GM19468 (cell line): ENCODE results near the gene TFCP2L1.

Source experiments
- ATAC-seq: cut with Tn5 transposase; IDR thresholded peaks from one replicate; pipeline ENCODE4 v1.9.1; 2021; ENCODE audit warnings: mild to moderate bottlenecking, moderate library complexity, moderate number of reproducible peaks; ENCODE audit not compliant: unreplicated experiment; ENCODE audit errors: extremely low read depth

The TFCP2L1 gene

DNA sequence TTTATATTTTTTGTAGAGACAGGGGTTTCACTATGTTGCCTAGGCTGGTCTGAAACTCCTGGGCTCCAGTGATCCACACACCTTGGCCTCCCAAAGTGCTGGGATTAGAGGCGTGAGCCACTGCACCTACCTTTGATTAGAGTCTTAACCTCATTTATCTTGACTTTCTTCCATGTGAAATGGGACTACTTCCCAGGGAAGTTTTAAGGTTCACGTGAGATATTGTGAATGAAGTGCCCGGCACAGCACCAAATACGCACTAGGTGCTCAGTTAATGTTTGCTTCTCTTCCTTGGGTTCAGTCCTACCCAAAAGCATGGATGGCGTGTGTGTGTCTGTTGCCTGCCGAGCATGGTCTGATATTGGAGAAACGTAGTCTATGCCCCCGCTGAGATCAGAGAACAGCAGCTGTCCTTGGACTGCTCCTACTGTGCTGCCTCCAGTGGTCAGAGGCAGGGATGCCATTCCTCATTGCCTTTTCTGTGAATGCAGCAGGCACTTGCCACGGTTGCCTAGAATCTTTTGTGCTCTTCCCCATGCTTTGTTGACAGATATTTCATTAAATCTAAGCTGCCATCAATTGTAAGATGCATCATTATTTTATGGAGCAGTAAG, 12.3 kb upstream of the TFCP2L1 start:
- ATAC-seq, result no peak

DNA sequence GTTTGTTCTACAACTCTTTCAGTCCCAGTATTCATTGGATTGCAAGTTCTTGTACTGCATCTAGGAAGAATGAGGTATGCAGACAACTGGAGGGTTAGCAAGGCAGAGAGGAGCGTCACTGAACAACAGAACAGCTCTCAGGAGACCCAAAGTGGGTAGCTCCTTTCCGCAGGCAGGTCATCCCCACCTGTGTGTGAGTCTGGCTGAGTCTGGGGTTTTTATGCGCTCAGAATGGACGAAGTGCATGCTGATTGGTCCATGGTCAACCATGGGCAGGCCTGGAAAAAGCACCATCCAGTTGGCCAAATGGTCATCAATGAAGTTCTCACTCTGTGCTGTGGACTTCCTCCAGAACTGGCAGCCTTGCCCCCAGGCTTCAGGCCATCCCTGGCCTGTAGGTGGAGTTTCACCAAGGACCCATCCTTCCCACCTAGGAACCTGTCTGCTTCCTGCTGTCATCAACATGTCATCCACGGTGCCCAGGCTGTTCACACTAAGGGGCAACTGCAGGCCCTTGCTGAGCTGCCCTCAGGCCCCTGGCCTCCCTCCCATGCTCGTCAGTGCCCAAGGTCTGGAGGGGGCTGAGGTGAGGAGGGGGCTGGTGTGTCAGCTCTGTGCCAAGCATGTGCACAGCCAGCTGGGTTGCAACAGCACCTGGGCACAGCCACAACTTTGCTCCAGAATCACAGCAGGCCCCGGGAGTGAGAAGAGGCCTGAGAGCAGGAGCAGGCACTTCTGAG, 11.1 kb upstream of the TFCP2L1 start:
- no peak for ATAC-seq

DNA sequence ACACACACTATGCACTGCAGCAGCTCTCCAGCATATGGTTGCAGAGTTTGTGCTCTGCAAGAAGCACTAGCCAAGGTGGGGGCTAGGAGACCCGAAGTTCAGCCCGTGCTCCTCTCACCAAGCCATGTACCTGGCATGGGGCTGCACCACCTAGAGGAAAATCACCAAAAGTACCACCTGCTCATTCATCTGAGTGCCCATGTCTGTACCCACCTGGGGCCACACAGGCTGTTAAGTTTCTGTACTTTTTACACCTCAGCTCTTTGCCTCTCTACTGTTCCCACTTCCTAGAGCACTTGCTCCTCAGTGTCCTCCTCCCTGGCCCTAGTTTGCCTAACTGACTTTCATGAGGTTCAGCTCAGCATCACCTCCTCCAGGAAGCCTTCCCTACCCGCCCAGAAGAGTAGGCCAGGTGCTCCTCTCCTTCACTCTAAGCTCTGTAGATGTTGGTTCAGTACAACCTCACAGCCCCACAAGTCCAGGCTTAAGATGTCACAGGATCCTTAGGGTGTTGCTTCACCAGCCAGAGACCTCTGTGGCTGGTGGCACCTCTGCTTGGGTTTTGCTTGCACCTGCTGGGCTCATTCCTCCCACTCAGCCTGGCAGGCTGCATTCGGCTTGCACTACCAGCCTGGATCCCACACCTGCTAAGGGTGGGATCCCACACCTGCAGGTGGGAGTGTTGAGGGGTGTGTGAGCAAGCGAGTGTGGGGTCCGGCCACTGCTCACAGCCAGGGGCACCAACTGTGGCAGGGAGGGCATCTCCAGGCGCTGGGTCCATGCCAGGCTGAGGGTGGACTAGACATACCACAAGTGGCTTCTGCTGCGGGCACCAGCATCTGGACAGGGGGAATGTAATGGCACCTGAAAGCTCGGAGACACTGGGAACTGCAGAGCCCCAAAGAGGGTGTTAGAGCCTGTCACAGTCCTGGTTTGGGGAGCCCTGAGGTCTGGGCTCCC, 10.2 kb upstream of the TFCP2L1 start:
- no peak for ATAC-seq

DNA sequence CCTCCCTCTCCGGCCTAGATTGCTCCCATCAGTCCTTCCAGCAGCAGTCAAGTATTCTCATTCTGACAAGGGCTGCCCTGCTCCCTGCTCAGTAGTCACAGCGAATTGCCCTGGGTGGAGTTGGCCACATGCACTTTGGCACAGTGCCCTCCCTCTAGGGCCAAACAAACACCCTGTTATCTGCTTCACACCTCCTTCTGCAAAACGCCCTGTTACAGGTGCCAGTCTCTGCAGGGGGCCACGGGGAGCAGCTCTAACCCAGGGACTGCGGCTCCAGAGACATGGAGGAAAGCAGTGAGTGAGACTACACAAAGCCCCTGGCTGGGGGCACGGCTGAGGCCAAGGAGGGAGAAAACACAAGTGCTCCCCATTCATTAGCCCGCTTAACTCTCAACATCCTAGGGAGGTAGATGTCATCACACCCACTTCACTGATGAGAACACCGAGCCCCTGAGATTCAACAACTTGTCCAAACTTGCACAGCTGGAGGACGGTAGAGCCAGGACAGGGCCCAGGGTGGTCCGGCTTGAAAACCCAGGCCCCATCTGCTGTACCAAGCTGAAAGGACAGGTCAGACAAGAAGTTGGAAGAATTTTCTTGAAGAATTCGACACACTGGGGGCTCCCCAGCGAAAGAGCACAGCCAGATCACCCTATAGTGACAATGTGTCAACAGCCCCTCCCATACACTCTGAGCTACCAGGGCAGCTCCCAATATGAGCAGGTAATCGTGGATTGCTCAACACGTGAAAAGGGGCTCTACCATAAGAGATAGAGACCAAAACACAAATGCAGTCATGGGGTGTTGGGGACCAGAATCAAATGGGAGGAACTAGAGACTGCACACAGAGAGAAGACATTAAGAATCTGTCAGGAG, 8.7 kb upstream of the TFCP2L1 start:
- ATAC-seq, result no peak

DNA sequence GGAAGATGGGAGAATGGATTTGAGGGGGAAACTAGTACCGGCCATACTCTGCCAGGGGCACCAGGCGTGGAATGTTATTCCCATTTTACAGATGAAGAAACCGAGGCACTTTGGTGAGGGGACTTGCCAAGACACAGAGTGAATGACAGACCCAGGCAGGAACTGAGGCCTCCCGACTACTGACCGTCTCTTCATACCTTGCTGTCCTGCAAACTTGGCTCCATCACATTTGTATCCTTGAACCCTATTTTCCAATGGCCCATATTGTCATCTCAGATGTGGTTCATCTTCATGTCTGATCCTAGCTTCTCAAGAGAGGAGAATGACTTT, 6.2 kb upstream of the TFCP2L1 start:
- no peak for ATAC-seq

DNA sequence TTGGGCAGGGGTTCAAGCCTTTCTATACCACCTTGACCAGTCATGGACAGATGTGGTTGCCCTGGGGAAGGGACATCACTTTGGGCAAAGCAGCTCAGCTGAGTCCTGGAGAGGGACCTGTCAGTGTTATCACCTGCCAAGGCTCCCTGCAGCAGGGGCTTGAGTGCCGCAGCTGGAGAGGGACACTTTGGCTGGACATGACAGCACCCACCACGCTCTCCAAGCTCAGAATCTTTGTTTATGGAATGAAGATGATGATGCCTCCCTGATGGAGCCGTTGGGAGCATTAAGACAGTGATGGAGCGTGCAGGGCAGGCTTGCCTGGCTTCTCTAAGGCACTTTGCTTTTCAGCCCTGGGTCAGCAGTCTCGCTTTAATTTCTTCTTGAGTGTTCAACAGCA, 4.3 kb upstream of the TFCP2L1 start:
- no peak for ATAC-seq

DNA sequence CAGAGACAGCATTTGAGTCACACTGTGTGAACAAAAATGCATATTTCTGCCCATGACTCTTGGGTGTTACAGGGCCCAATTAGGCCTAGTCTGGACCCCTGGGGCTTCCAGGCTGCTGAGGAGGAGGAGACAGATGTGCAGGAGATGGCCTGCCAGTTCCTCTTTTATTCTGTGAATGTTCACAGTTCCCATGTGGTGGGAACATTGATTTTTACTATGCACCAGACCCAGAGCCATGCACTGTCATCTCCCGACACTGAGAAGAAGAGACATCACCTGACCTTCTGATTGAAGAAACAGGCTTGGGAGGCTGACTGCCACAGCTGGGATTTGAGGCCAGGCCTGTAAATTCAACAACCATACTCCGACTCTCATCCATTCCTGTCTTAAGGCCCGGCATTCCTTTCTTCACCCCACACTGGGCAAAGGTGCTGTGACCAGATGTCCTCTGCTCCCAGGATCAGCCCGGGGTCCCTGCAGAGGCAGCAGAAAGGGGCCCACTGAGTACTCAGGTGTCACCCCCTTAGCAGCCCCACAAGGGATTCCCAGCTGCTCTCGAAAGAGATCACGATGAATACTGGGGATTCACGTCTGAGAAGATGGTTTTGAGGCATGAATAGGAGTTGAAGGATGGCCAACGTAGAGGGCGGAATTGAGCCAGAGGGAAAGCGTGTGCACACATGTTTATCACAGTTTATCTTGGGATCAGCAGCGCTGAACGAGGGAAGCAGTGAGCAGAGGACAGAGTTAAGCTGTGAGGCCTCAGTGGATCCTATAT, 3.6 kb upstream of the TFCP2L1 start:
- no peak for ATAC-seq

DNA sequence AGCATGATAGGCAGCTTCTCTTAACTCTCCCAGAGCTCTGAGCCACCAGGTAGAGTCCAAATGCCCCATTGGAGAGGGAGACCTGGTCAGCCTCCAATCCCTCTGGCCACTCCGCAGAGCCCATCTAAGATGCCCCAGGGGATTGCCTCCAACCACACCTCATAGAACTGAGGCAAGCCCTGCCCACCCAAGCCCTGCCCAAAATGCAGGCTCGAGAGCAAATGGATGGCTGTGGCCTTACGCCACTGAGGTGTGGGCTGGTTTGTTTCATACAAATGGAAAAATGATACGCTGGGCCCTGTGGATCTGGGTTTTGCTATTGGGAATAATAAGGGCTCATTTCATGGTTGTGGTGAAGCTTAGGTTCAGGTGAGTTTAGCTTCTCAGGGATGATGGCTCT, 3.0 kb upstream of the TFCP2L1 start:
- ATAC-seq, result no peak

DNA sequence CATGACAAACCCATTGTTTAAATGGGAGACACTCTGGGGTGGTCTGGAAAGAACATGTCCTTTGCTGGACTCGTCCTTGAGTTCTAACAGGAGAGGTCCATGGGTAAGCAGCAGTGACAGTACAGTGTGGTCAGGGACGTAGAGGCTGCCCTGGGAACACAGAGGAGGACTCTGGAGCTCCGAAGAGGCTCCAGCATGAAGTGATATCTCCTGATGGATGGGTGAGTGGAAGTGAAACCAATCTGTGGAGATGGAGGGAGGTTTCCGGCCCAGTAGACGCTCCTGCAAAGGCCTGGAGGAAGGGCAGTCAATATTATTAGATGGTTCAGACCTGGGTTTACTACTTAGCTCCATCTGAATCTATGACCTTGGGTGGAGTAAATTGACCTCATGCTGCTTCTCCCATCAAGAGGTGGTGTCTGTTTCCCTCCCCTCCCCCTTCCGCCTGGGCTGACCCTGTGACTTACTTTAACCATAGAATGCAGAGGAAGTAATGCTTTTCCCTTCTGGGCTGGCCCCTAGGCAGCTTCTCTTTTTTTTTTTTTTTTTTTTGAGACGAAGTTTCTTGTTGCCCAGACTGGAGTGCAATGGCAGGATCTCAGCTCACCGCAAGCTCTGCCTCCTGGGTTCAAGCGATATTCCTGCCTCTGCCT, 2.3 kb upstream of the TFCP2L1 start:
- ATAC-seq, result no peak

DNA sequence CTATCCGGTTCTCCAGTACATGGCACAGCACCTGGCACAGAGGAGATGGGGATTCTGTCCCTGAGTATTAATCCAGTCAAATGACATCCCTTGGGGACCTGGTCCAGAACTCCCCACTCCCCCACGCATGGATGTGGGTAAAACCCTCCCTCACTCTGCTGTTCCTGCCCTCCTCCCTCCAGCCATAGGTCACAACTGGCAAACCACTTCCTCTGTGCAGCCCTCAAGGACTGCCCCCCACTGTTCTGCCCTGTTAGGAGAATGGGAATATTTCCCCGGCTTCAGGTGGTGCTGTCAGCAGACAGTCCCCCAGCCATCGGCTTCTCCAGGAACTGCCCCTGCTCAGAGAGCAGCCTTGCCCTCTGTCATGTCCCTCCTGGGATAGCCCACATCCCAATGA, 1.5 kb upstream of the TFCP2L1 start:
- ATAC-seq, result no peak

DNA sequence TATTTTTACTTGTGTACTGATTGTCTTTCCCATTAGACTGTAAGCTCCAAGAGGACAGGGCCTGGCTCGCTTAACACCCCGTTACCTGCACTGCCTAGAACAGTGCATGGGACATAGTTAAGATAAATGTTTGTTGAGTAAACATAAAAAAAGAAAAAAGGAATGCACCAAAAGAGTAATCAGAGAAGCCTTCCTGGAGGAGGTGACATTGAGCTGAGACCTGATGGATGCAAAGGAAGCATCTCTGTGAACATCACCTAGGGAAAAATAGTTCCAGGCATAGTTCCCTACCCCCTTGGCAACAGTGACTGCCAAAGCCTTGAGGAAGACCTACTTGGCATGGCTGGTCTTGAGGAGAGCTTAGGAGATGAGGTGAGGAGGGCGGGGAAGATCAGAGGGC, 924 bp upstream of the TFCP2L1 start:
- no peak for ATAC-seq

DNA sequence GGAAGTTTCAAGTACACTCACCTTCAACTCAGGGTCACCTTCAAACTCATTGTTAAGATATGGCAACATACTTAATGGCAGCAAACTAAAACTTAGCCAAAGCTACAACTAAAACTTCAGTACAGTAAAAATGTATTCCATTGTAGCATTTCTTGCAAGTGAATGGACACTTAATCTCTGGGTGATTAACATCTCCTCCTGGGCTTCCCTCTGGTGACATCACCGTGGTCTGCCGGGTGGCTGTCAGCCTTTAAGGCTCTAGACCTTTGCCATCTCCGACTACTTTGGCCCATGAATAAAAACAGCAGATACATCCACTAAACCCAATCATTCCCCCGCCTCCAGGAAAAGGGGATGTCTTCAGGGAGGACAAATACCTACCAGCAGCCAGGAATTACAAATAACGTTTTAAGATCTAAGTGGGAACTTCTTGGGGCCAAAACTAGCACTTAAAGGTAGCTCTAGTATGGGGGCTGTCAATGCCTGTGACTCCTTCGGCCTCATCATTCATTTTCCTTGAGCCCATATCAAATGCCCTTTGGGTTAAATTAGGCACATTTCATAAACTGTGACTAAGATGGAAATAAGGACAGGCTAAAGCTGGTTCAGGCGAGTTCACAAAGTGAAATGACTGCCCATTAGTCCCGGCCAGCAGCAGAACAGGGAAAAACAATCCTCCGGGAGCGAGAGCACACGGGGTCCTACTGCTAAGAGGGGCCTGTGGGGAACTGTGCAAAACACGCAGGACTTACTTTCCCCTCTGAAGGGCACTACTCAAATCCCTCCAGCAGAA, 1.1 kb downstream of the TFCP2L1 start:
- no peak for ATAC-seq

DNA sequence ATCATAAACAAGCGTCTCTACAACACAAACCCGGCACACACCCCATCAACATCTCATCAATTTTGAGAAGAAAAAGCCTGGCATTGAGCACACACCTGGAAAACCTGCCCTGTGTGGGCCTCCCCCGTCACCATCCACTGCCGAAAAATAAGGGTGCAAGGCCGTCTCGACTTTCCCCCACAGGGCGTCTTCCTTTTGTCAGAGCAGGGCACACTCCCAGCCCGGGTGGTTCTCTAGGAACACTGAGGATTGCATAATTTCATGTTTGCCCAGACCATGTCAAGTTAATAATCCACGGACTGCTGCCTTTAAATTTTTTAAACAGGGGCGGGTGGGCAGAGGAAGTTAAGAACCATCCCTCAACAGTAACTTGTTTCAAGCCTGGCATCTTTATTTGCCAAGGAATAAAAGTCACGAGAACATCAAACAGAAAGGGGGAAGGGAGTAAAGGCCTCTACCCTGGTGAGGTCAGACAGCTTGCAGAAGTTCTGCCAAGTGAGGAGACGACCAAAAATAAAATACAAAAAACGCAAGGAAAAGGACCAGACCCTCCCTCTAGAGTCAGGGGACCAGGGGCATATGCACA, 2.1 kb downstream of the TFCP2L1 start:
- ATAC-seq, result no peak

DNA sequence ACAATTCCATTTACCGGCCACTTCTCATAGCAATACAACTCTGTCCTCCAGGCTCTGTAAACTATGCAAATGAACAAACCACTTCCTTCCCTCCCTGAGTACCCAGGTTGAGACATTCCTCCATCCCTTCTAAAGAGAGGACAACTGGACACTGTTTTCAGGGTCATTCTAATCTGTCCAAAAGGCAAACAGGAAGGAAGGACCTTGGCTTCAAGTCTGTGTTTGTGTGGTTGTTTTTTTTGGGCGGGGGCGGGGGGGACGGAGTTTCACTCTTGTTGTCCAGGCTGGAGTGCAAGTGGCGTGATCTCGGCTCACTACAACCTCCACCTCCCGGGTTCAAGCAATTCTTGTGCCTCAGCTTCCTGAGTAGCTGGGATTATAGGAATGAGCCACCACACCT, 3.3 kb downstream of the TFCP2L1 start:
- ATAC-seq, result no peak

DNA sequence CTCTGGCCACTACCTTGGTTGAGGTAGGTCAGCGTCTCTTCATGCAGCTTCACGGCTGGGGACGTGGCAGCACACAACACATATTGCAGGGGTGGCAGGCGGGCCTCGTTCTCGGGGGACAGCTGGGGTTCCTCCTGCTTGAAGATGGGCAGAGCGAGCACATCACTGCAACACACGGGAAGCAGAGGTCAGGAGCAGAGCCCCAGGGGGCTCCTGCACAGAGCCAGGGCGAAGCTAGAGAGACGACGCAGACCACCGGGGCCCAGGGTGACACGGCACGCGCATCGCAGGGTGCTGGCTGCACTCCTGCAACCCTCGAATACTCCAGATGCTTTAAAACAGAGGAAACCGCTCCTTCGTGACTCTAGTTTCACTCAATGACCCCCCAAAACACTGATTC, 3.9 kb downstream of the TFCP2L1 start:
- no peak for ATAC-seq

DNA sequence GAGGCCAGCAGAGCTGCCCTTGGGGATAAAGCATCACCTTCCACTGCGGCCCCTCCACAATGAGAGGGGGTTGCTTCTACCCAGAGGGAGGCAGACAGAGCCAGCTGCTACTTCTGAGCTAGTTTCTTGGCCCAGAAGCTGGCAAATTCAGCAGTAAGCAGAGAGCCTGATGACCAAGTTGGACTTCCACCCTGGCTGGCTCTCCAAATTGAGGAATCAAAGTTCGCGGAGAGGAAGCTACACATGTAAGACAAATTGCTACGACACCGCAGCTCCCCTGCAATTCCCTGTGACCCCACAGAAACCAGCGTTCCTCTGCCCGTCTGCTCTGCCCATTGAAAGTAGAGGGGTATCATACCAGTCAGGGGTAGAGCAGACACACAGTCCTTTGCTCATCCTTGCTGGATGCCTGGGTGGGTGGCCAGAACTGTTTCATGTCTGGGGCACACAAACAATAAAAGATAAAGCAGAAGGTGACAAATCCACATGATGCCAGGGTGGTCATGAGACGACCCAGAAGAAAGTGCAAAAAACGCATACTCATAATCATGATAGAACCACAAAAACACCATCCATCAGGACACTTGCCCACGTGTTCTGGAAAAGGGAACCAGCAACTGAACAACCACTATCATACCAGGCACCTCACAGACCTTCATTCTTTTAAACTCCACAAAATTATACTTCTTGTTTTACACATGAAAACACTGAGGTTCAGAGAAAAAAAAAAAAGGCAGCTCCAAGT, 5.4 kb downstream of the TFCP2L1 start:
- ATAC-seq, result no peak

DNA sequence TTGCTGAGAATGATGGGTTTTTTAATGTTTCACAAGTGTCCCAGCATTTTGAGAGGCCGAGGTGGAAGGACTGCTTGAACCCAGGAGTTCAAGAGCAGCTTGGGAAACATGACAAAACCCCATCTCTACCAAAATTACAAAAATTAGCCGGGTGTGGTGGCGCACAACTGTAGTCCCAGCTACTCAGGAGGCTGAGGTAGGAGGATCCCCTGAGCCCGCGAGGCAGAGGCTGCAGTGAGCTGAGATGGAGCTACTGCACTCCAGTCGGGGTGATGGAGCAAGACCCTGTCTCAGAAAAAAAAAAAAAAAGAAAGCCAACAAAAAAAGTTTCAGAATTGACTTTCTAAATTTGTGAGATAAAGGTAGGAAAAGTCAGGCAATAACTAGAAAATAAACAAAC, 8.7 kb downstream of the TFCP2L1 start:
- ATAC-seq, result no peak
